ENCODE results near the gene IGFL4.
"Not testable (repeated sequence)": the region's sequence is repeated elsewhere in the genome, so short reads cannot be mapped to it uniquely, and the experiment has no call there.

IGFL4 gene

DNA sequence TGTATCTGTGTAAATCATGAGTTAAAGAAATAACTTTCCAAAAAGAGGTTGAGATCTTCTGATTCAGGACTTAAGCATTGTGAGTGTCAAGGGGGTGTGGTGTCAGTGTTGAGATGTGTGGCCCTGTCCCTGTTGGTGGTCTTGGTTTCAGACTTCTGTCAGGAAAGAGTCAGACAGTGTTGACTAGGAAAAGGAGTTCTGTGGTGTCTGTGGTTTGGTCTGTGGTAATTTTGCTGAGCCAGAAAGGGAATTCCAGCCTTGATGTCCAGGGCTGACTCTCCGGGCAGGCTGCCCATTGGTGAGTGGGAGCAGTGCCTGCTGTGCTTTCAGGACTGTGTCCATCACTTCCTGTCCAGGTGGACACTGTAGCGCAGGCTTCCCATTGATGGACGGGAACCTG, 39.8 kb upstream of the IGFL4 start:
- no peak for TF ChIP-seq CTCF (IDR thresholded peaks at IDR 0.05; ENCODE audit: borderline replicate concordance, insufficient read depth, low read depth, low read length)
- H3K4me3 ChIP-seq (ENCODE audit: low read depth, low read length), result no peak overlapping the region

DNA sequence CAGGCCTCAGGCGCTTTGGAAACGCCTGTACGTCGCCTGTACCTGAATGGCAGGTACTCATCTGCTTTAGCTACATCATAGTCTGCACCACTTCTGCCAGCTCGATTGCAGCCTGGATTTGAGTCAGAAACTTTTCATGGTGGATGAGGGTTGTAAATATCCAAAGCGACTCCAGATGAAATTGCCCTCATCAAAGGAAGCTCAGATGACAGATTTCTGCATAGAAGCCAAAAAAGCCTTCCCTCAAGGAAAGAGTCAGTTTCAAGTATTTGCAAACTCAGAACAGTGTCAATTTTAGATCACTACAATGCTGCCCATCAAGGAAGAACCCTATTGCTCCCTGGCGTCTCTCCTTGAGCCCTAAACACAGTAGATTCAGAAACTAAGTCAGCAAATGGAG, 38.8 kb upstream of the IGFL4 start:
- H3K4me3 ChIP-seq (ENCODE audit: low read depth, low read length), result no peak overlapping the region
- no peak for TF ChIP-seq CTCF (IDR thresholded peaks at IDR 0.05; ENCODE audit: borderline replicate concordance, insufficient read depth, low read depth, low read length)

DNA sequence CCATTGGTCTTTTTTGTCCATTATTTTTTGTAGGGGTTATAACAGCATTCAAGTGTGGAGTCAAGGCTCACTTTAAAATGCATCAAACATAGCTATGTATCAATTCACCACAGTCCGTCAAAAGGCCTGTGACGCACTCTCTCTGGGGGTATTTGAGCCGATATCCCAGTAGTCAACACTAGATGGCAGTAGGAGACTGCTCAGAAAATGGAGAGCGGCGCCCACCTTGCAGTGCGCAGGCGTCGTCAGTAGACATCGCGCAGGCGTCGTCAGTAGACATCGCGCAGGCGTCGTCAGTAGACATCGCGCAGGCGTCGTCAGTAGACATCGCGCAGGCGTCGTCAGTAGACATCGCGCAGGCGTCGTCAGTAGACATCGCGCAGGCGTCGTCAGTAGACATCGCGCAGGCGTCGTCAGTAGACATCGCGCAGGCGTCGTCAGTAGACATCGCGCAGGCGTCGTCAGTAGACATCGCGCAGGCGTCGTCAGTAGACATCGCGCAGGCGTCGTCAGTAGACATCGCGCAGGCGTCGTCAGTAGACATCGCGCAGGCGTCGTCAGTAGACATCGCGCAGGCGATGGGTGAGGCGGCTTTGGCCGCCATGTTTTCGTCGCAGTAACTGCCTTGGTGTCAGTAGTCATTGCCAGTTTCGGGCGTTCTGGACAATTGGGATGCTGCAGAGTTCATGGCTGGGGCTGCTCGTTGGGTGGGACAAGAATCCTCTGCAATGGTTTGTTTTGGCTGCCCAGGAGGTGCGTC, 38.0 kb upstream of the IGFL4 start:
- H3K4me3 ChIP-seq (ENCODE audit: low read depth, low read length), result not testable (repeated sequence)
- TF ChIP-seq CTCF (IDR thresholded peaks at IDR 0.05; ENCODE audit: borderline replicate concordance, insufficient read depth, low read depth, low read length), result peak; percentile 47; the same call in 1 of the 2 replicates

GRCh38 chr19:46077815-46078167, 37.0 kb upstream of the IGFL4 start:
- TF ChIP-seq CTCF (IDR thresholded peaks at IDR 0.05; ENCODE audit: borderline replicate concordance, insufficient read depth, low read depth, low read length), result no peak
- no peak overlapping the region for H3K4me3 ChIP-seq (ENCODE audit: low read depth, low read length)

DNA sequence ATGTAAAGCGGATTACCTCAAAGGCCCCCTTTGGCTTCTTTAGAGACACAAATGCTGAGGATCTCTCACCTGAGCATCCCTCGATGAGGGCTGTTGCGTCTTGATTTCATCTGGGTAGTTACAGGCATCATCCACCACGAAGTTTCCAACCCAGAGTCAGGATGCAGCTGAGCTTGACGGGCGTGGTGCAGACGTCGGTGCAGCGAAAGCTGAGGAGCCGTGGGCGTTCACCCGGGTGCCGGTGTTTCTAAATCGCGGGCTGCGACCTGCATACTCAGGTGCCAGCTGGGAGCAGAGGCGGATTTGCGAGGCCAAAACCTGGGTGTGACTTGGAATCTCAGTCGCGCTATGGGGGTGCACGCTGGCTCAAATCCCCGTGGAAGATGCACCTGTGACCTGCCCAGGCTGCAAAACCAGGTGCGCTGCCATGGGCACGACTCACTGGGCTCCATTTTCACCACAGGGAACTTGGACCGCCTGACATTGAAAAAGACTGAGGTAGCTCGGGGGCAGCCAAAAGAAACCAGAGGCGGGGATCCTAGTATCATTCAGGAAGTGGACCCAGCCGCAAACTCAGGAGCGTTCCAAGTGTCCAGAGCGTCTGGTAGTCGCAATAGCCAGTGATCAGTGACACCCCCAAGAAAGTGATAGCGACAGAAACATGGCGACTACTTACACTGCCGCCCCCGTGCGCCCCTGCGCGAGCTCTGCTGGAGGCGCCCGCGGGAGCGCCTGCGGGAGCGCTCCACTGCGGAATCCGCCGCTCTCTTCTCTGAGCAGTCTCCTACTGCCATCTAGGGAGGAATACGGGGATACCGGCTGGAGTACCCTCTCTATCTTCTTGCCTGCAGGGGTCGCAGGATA, 36.4 kb upstream of the IGFL4 start:
- TF ChIP-seq CTCF (IDR thresholded peaks at IDR 0.05; ENCODE audit: borderline replicate concordance, insufficient read depth, low read depth, low read length), result peak; percentile 75
- no peak overlapping the region for H3K4me3 ChIP-seq (ENCODE audit: low read depth, low read length)

GRCh38 chr19:46076031-46076880, 35.5 kb upstream of the IGFL4 start:
- no peak for TF ChIP-seq CTCF (IDR thresholded peaks at IDR 0.05; ENCODE audit: borderline replicate concordance, insufficient read depth, low read depth, low read length)
- no peak overlapping the region for H3K4me3 ChIP-seq (ENCODE audit: low read depth, low read length)

Measured in GM12875 (cell line).